ENCODE measurements around the gene MEAF6.

MEAF6 gene

DNA sequence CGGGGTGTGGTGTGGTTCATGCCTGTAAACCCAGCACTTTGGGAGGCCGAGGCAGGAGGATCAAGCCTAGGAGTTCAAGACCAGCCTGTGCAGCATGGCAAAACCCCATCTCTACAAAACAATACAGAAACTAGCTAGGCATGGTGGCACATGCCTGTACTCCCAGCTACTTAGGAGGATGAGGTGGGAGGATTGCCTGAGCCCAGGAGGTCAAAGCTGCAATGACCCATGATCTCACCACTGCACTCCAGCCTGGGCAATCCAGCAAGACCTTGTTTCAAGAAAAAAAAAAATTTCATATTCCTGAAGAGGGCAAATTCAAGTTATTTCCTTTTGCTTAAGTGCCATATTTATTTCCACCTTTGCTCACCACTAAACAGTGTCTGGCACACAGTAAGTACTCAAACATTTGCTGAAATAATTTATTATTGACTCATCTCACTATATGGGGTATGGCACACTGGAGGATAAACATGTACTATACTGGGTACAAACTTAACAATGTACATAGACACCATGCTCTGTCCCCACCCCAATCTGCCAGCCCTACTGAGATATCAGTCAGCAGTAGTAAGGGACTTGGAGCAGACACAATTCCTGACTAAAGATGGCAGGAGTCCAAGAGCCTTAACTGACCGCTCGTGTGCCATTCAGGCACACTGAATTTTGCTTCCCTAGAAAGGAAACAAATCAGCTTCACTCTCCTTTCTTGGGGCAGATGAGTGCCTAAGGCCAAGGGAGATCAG is 15.5 kb downstream of the MEAF6 start:
- no peak for TF ChIP-seq TAF1 (IDR thresholded peaks at IDR 0.05; ENCODE audit: borderline replicate concordance, insufficient read depth, low read length)
- no peak for TF ChIP-seq POLR2AphosphoS5 (IDR thresholded peaks at IDR 0.05; ENCODE audit: low read depth, low read length)
- TF ChIP-seq SIN3A (IDR thresholded peaks at IDR 0.05; ENCODE audit: borderline replicate concordance, insufficient read depth, low read length) = no peak
- TF ChIP-seq, protein P1, sequence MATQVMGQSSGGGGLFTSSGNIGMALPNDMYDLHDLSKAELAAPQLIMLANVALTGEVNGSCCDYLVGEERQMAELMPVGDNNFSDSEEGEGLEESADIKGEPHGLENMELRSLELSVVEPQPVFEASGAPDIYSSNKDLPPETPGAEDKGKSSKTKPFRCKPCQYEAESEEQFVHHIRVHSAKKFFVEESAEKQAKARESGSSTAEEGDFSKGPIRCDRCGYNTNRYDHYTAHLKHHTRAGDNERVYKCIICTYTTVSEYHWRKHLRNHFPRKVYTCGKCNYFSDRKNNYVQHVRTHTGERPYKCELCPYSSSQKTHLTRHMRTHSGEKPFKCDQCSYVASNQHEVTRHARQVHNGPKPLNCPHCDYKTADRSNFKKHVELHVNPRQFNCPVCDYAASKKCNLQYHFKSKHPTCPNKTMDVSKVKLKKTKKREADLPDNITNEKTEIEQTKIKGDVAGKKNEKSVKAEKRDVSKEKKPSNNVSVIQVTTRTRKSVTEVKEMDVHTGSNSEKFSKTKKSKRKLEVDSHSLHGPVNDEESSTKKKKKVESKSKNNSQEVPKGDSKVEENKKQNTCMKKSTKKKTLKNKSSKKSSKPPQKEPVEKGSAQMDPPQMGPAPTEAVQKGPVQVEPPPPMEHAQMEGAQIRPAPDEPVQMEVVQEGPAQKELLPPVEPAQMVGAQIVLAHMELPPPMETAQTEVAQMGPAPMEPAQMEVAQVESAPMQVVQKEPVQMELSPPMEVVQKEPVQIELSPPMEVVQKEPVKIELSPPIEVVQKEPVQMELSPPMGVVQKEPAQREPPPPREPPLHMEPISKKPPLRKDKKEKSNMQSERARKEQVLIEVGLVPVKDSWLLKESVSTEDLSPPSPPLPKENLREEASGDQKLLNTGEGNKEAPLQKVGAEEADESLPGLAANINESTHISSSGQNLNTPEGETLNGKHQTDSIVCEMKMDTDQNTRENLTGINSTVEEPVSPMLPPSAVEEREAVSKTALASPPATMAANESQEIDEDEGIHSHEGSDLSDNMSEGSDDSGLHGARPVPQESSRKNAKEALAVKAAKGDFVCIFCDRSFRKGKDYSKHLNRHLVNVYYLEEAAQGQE (IDR thresholded peaks at IDR 0.05; ENCODE audit: insufficient read depth in 1 of 2, low read depth in 2 of 2, low read length in 2 of 2) = no peak
- TF ChIP-seq FOXP2 (optimal IDR thresholded peaks at IDR 0.05; ENCODE audit: borderline replicate concordance, extremely low read depth, extremely low read length, insufficient read depth) = no peak

GRCh38 chr1:37497832-37498231 is 16.7 kb downstream of the MEAF6 start:
- TF ChIP-seq POLR2AphosphoS5 (IDR thresholded peaks at IDR 0.05; ENCODE audit: low read depth, low read length) = no peak
- TF ChIP-seq FOXP2 (optimal IDR thresholded peaks at IDR 0.05; ENCODE audit: borderline replicate concordance, extremely low read depth, extremely low read length, insufficient read depth) = no peak
- TF ChIP-seq SIN3A (IDR thresholded peaks at IDR 0.05; ENCODE audit: borderline replicate concordance, insufficient read depth, low read length) = no peak
- TF ChIP-seq, protein P1 (IDR thresholded peaks at IDR 0.05; ENCODE audit: insufficient read depth in 1 of 2, low read depth in 2 of 2, low read length in 2 of 2) = no peak
- TF ChIP-seq TAF1 (IDR thresholded peaks at IDR 0.05; ENCODE audit: borderline replicate concordance, insufficient read depth, low read length) = no peak

DNA sequence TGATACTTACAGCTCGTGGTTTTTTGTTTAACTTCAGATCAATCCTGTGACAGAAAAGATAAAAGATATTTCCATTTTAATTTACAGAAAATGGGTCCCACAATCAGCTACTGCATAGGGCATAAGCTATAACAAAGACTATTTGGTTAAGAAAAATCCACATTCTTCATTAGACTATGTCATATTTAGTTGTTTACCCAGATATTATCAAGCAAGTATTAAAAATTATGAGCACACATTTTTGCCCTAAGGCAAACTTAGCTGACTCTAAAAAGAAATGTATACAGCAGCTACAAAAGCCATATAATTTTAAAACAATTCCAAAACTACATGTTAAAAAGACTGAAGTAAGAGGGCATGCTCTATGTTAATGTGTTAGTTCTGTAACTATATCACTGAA is 18.7 kb downstream of the MEAF6 start:
- no peak for TF ChIP-seq TAF1 (IDR thresholded peaks at IDR 0.05; ENCODE audit: borderline replicate concordance, insufficient read depth, low read length)
- TF ChIP-seq, protein P1 (IDR thresholded peaks at IDR 0.05; ENCODE audit: insufficient read depth in 1 of 2, low read depth in 2 of 2, low read length in 2 of 2) = no peak
- no peak for TF ChIP-seq SIN3A (IDR thresholded peaks at IDR 0.05; ENCODE audit: borderline replicate concordance, insufficient read depth, low read length)
- TF ChIP-seq POLR2AphosphoS5 (IDR thresholded peaks at IDR 0.05; ENCODE audit: low read depth, low read length) = no peak
- no peak for TF ChIP-seq FOXP2 (optimal IDR thresholded peaks at IDR 0.05; ENCODE audit: borderline replicate concordance, extremely low read depth, extremely low read length, insufficient read depth)

GRCh38 chr1:37493336-37494098 is 21.0 kb downstream of the MEAF6 start:
- TF ChIP-seq FOXP2 (optimal IDR thresholded peaks at IDR 0.05; ENCODE audit: borderline replicate concordance, extremely low read depth, extremely low read length, insufficient read depth) (no peak), SIN3A (IDR thresholded peaks at IDR 0.05; ENCODE audit: borderline replicate concordance, insufficient read depth, low read length) (no peak), TAF1 (IDR thresholded peaks at IDR 0.05; ENCODE audit: borderline replicate concordance, insufficient read depth, low read length) (no peak), POLR2AphosphoS5 (IDR thresholded peaks at IDR 0.05; ENCODE audit: low read depth, low read length) (no peak)
- TF ChIP-seq, protein P1 (IDR thresholded peaks at IDR 0.05; ENCODE audit: insufficient read depth in 1 of 2, low read depth in 2 of 2, low read length in 2 of 2) = no peak

All from PFSK-1 (cell line).